ENCODE results near the gene PPP2CA.

Gene PPP2CA

GRCh38 chr5:134236318-134236717, 10.4 kb upstream of the PPP2CA start:
- Histone ChIP-seq H3K27ac (ENCODE audit: low read depth, low read length) (no peak overlapping the region), H3K9me3 (ENCODE audit: insufficient read depth, low read length) (no peaks in the 10 kb centered on the region), H3K36me3 (ENCODE audit: low read length) (no peaks in the 10 kb centered on the region), H4K20me1 (ENCODE audit: low read depth, low read length) (no peaks in the 10 kb centered on the region), H3K27me3 (ENCODE audit: low read length) (no peaks in the 10 kb centered on the region), H3K4me2 (ENCODE audit: low read depth, low read length, poor library complexity, severe bottlenecking) (no peak overlapping the region), H2AFZ (ENCODE audit: low read depth, low read length, severe bottlenecking) (no peak overlapping the region), H3K9me2 (replicated peaks; ENCODE audit: insufficient read depth, low read length) (no peaks in the 10 kb centered on the region), H3K9ac (ENCODE audit: low read length) (no peak overlapping the region), H3F3A (ENCODE audit: insufficient read depth) (no peaks in the 10 kb centered on the region), H3K4me3 (ENCODE audit: insufficient read depth, low read length, poor library complexity, severe bottlenecking) (no peak overlapping the region), H3K79me2 (ENCODE audit: insufficient read depth, low read length) (no peaks in the 10 kb centered on the region)
- TF ChIP-seq EZH2phosphoT487 (conservative IDR thresholded peaks at IDR 0.05; ENCODE audit: low read length) = no peak
- no peak for TF ChIP-seq CTCF (IDR thresholded peaks at IDR 0.05; ENCODE audit: insufficient read depth, low read length, poor library complexity, severe bottlenecking)

GRCh38 chr5:134228624-134229023, 2.8 kb upstream of the PPP2CA start:
- H3K9me2 ChIP-seq (replicated peaks; ENCODE audit: insufficient read depth, low read length) = no peaks in the 10 kb centered on the region
- H3K79me2 ChIP-seq (ENCODE audit: insufficient read depth, low read length) = peaks cover 23% of the 10 kb centered on the region
- H3K4me2 ChIP-seq (ENCODE audit: low read depth, low read length, poor library complexity, severe bottlenecking) = no peak overlapping the region
- no peaks in the 10 kb centered on the region for H3K27me3 ChIP-seq (ENCODE audit: low read length)
- H3F3A ChIP-seq (ENCODE audit: insufficient read depth) = no peaks in the 10 kb centered on the region
- no peaks in the 10 kb centered on the region for H3K9me3 ChIP-seq (ENCODE audit: insufficient read depth, low read length)
- no peak for TF ChIP-seq EZH2phosphoT487 (conservative IDR thresholded peaks at IDR 0.05; ENCODE audit: low read length)
- no peak for TF ChIP-seq CTCF (IDR thresholded peaks at IDR 0.05; ENCODE audit: insufficient read depth, low read length, poor library complexity, severe bottlenecking)
- H2AFZ ChIP-seq (ENCODE audit: low read depth, low read length, severe bottlenecking) = no peak overlapping the region
- H3K36me3 ChIP-seq (ENCODE audit: low read length) = peaks cover 13% of the 10 kb centered on the region
- no peak overlapping the region for H3K4me3 ChIP-seq (ENCODE audit: insufficient read depth, low read length, poor library complexity, severe bottlenecking)
- H3K27ac ChIP-seq (ENCODE audit: low read depth, low read length) = no peak overlapping the region
- H4K20me1 ChIP-seq (ENCODE audit: low read depth, low read length) = peaks cover 14% of the 10 kb centered on the region
- no peak overlapping the region for H3K9ac ChIP-seq (ENCODE audit: low read length)

- Histone ChIP-seq H3K4me2 (ENCODE audit: low read depth, low read length, poor library complexity, severe bottlenecking) (no peak overlapping the region), H3K4me3 (ENCODE audit: insufficient read depth, low read length, poor library complexity, severe bottlenecking) (no peak overlapping the region), H3K9ac (ENCODE audit: low read length) (no peak overlapping the region), H3K27me3 (ENCODE audit: low read length) (no peaks in the 10 kb centered on the region), H2AFZ (ENCODE audit: low read depth, low read length, severe bottlenecking) (no peak overlapping the region), H3K36me3 (ENCODE audit: low read length) (peaks cover 16% of the 10 kb centered on the region), H3F3A (ENCODE audit: insufficient read depth) (0 out of 2 replicates have a peak, but pooled peaks cover 4% of the 10 kb centered on the region), H3K79me2 (ENCODE audit: insufficient read depth, low read length) (peaks cover 31% of the 10 kb centered on the region), H3K9me2 (replicated peaks; ENCODE audit: insufficient read depth, low read length) (no peaks in the 10 kb centered on the region), H3K9me3 (ENCODE audit: insufficient read depth, low read length) (no peaks in the 10 kb centered on the region), H3K27ac (ENCODE audit: low read depth, low read length) (no peak overlapping the region), H4K20me1 (ENCODE audit: low read depth, low read length) (peaks cover 22% of the 10 kb centered on the region)
- TF ChIP-seq CTCF (IDR thresholded peaks at IDR 0.05; ENCODE audit: insufficient read depth, low read length, poor library complexity, severe bottlenecking) (no peak), EZH2phosphoT487 (conservative IDR thresholded peaks at IDR 0.05; ENCODE audit: low read length) (no peak)
Observed at GRCh38 chr5:134227776-134228175, 1.9 kb upstream of the PPP2CA start.
